B cell (primary cell): ENCODE results near the gene RSBN1. TPM values are rescaled to one million over a fixed set of nuclear protein-coding genes. Genes with fewer than 3 reads are reported as not detected.

Source experiments
- ATAC-seq: fragments of 200-7000 bp; cut with Tn5 transposase; one replicate; pipeline ENCODE4 v1.10.0; 2021; ENCODE audit warnings: low read depth, mild to moderate bottlenecking, moderate number of reproducible peaks, moderate library complexity
- CTCF ChIA-PET: fragments of 350-600 bp; sonication (Branson Sonifier 250); formaldehyde crosslinking; loops from one replicate; lab custom pipeline; 2021; ENCODE audit warnings: antibody characterized with exemption, inconsistent platforms; lab: Charles Lee
- POLR2A ChIA-PET: fragments of 350-600 bp; sonication (Branson Sonifier 250); formaldehyde crosslinking; loops from one replicate; lab custom pipeline; 2021; ENCODE audit warnings: antibody characterized with exemption; lab: Charles Lee
- DNase-seq: peaks from one replicate; pipeline ENCODE4 v3.0.0; 2013
- H2AFZ ChIP-seq: 2 replicates; pipeline ENCODE4 v1.6.1; 2012; ENCODE audit warnings: mild to moderate bottlenecking, low read depth, low read length; ENCODE audit not compliant: insufficient read depth, poor library complexity, severe bottlenecking
- H3K27ac ChIP-seq, 2 donors: 1 replicate in 1 of 2; 2 replicates in 1 of 2; pipeline ENCODE4 v1.5.1; 2012 to 2013; ENCODE audit warnings: low read length in 2 of 2, mild to moderate bottlenecking in 2 of 2, moderate library complexity in 1 of 2
- H3K27me3 ChIP-seq, 4 experiments: fragments of 200-600 bp in 1 of 4; sonication (generic) in 1 of 4; replicated peaks in 1 of 4; 1 replicate in 2 of 4; 2 replicates in 2 of 4; pipeline versions ENCODE4 v1.6.1 to v1.7.0; 2013 to 2016; ENCODE audit warnings: low read length in 3 of 4, mild to moderate bottlenecking in 2 of 4, mixed read lengths in 1 of 4, moderate library complexity in 1 of 4; ENCODE audit not compliant: insufficient read depth in 4 of 4, control insufficient read depth in 3 of 4; ENCODE audit errors: control extremely low read depth in 1 of 4
- H3K36me3 ChIP-seq, 2 experiments: replicated peaks in 1 of 2; 1 replicate in 1 of 2; 2 replicates in 1 of 2; pipeline versions ENCODE4 v1.6.1 to v1.7.1; 2013; ENCODE audit warnings: low read length in 1 of 2; ENCODE audit not compliant: insufficient read depth in 2 of 2, control insufficient read depth in 1 of 2; ENCODE audit errors: control extremely low read depth in 1 of 2, extremely low read depth in 1 of 2
- H3K4me1 ChIP-seq, 2 donors: fragments of 200-600 bp in 1 of 2; sonication (generic) in 1 of 2; 1 replicate in 1 of 2; 2 replicates in 1 of 2; pipeline versions ENCODE4 v1.5.1 to v1.6.1; 2013 to 2017; ENCODE audit warnings: low read length in 2 of 2; ENCODE audit not compliant: control insufficient read depth in 2 of 2, insufficient read depth in 2 of 2
- H3K4me2 ChIP-seq: replicated peaks from 2 replicates; pipeline ENCODE3; 2012; ENCODE audit warnings: mild to moderate bottlenecking, low read depth, low read length; ENCODE audit not compliant: poor library complexity, severe bottlenecking
- H3K4me3 ChIP-seq, 5 experiments: fragments of 200-600 bp in 1 of 5; sonication (generic) in 1 of 5; 1 replicate in 3 of 5; 2 replicates in 2 of 5; pipeline versions ENCODE4 v1.5.1 to v1.7.0; 2011 to 2016; ENCODE audit warnings: low read length in 4 of 5, mild to moderate bottlenecking in 4 of 5, low read depth in 2 of 5, control low read depth in 1 of 5, moderate library complexity in 1 of 5; ENCODE audit not compliant: insufficient read depth in 1 of 5; ENCODE audit errors: control extremely low read depth in 1 of 5, extremely low read depth in 1 of 5
- H3K79me2 ChIP-seq: fragments of 200-600 bp; sonication (generic); one replicate; pipeline ENCODE4 v1.6.0; 2016; ENCODE audit warnings: low read length; ENCODE audit not compliant: control insufficient read depth, insufficient read depth
- H3K9ac ChIP-seq: fragments of 200-600 bp; sonication (generic); 2 replicates; pipeline ENCODE4 v1.6.1; 2017; ENCODE audit warnings: mild to moderate bottlenecking, low read length, moderate library complexity
- H3K9me3 ChIP-seq, 3 donors: one replicate each; pipeline versions ENCODE4 v1.6.1 to v1.7.1; 2013; ENCODE audit warnings: low read length in 2 of 3; ENCODE audit not compliant: control insufficient read depth in 2 of 3, insufficient read depth in 1 of 3; ENCODE audit errors: control extremely low read depth in 1 of 3
- H4K20me1 ChIP-seq: 2 replicates; pipeline ENCODE4 v1.6.0; 2012; ENCODE audit warnings: mild to moderate bottlenecking, low read length; ENCODE audit not compliant: insufficient read depth, control insufficient read depth, poor library complexity, severe bottlenecking
- H3K27ac Mint-ChIP-seq: one replicate; pipeline ENCODE4 v1.8.0; 2021; ENCODE audit warnings: mixed read lengths
- H3K27me3 Mint-ChIP-seq: one replicate; pipeline ENCODE4 v1.8.0; 2021; ENCODE audit warnings: mixed read lengths
- H3K4me1 Mint-ChIP-seq: one replicate; pipeline ENCODE4 v1.8.0; 2021; ENCODE audit warnings: mixed read lengths
- H3K4me3 Mint-ChIP-seq: one replicate; pipeline ENCODE4 v1.8.0; 2021; ENCODE audit warnings: mixed read lengths
- H3K9me3 Mint-ChIP-seq: one replicate; pipeline ENCODE4 v1.8.0; 2022; ENCODE audit warnings: mixed read lengths; ENCODE audit not compliant: insufficient read depth
- CTCF ChIP-seq: fragments of 200-600 bp; IDR thresholded peaks from one replicate; pipeline ENCODE4 v1.8.0; 2022; ENCODE audit warnings: antibody characterized with exemption, mild to moderate bottlenecking
- EZH2 ChIP-seq: IDR thresholded peaks from 2 replicates; pipeline ENCODE4 v1.6.1; 2012; ENCODE audit warnings: borderline replicate concordance, low read depth, mild to moderate bottlenecking, moderate library complexity, low read length; ENCODE audit not compliant: insufficient read depth, poor library complexity, severe bottlenecking
- WGBS: methylation state at CpG from one replicate; pipeline ENCODE4 v1.1.5; 2013; ENCODE audit warnings: missing lambda C conversion rate; ENCODE audit not compliant: insufficient coverage; 5-methylcytosine and 5-hydroxymethylcytosine counted together
- intact Hi-C: fragments of 100-400 bp; cut with micrococcal nuclease; formaldehyde crosslinking; loops from one replicate; pipeline ENCODE4 v1.10.0; 2022
- polyA plus RNA-seq: library from polyadenylated mRNA; depleted of rRNA; stranded (reverse); fragments of >200 nt; gene quantifications from 2 replicates; pipeline ENCODE4 v1.2.3, GENCODE V29; 2012
- total RNA-seq, 2 donors: library from RNA; stranded (reverse); fragments of 120-200 nt in 1 of 2; gene quantifications; 1 replicate in 1 of 2; 2 replicates in 1 of 2; pipeline versions ENCODE4 v1.2.3 to v1.2.4, GENCODE V29; 2013 to 2022

The RSBN1 gene
- total and polyA plus RNA-seq, 2 donors (not counting 1 experiment from before 2014, with no cell fraction given): 20.6 to 40.2 TPM

GRCh38 chr1:113811156-113811887, 954 bp downstream of the RSBN1 start:
- Histone ChIP-seq H3K27ac (peak overlapping the region; percentile 86 to 93), H3K4me2 (peak overlapping the region; percentile 76), H3K9ac (peak overlapping the region; percentile 88), H4K20me1 (peaks cover 28% of the 10 kb centered on the region), H2AFZ (peak overlapping the region; percentile 80), H3K79me2 (peaks cover 54% of the 10 kb centered on the region), H3K9me3 (no peaks in the 10 kb centered on the region), H3K27me3 (no peaks in the 10 kb centered on the region), H3K36me3 (peaks cover 0 to 7% of the 10 kb centered on the region in 2 experiments), H3K4me1 (peaks cover 27 to 28% of the 10 kb centered on the region in 2 donors), H3K4me3 (peak overlapping the region; percentile 78 to 91 (median 83))
- DNase-seq (no peak), ATAC-seq (no peak)
- no peaks in the 10 kb centered on the region for H3K27me3 Mint-ChIP-seq
- peak overlapping the region; percentile 98 for H3K27ac Mint-ChIP-seq
- peak overlapping the region; percentile 98 for H3K4me3 Mint-ChIP-seq
- CTCF ChIA-PET: interaction anchor here (1.0 to 1.9 kb wide), 5 partner anchors 21 to 118 kb away, joined by 3 to 7 read pairs (median 4); partner anchors contain the start of genes HIPK1 and PHTF1
- peaks cover 41% of the 10 kb centered on the region for H3K4me1 Mint-ChIP-seq
- WGBS: 1% methylated on average over 27 of the region's 29 CpGs
- intact Hi-C loops: loop anchor here (5.0 to 10.0 kb wide), 4 partner anchors 536 to 1097 kb away; partner anchors contain the start of genes NRAS, PPM1J and SLC16A1
- H3K9me3 Mint-ChIP-seq: no peaks in the 10 kb centered on the region
- no peak for TF ChIP-seq CTCF
- no peak for TF ChIP-seq EZH2
- POLR2A ChIA-PET: interaction anchor here (0.7 to 1.3 kb wide), 3 partner anchors 26 to 117 kb away, joined by 3 to 8 read pairs (median 5); partner anchors contain the start of genes HIPK1 and PHTF1
